Upper lobe of left lung (tissue), 6 donors: ENCODE data around the gene TIGD1. TPM values are rescaled to one million over a fixed set of nuclear protein-coding genes. Genes with fewer than 3 reads are reported as not detected.

Experiments
- ATAC-seq, 2 donors: fragments of 200-7000 bp; cut with Tn5 transposase; one replicate each; pipeline ENCODE4 v1.9.1; 2022; ENCODE audit warnings: mild to moderate bottlenecking in 2 of 2, moderate library complexity in 2 of 2; ENCODE audit not compliant: low FRiP score in 2 of 2
- DNase-seq, 2 donors: peaks; one replicate each; pipeline ENCODE4 v3.0.0-alpha.2; 2019 to 2020
- H3K27ac ChIP-seq, 4 donors: fragments of 200-600 bp; sonication (generic); one replicate each; pipeline ENCODE4 v1.5.1; 2016 to 2019
- H3K27me3 ChIP-seq, 4 donors: fragments of 200-600 bp; sonication (generic); one replicate each; pipeline ENCODE4 v1.5.1; 2017 to 2019
- H3K36me3 ChIP-seq, 4 donors: fragments of 200-600 bp; sonication (generic); one replicate each; pipeline ENCODE4 v1.5.1; 2016 to 2019
- H3K4me1 ChIP-seq, 4 donors: fragments of 200-600 bp; sonication (generic); one replicate each; pipeline ENCODE4 v1.5.1; 2018 to 2019
- H3K4me3 ChIP-seq, 4 donors: fragments of 200-600 bp; sonication (generic); one replicate each; pipeline ENCODE4 v1.5.1; 2017 to 2019; ENCODE audit warnings: mild to moderate bottlenecking in 2 of 4, moderate library complexity in 1 of 4
- H3K9me3 ChIP-seq, 4 donors: fragments of 200-600 bp; sonication (generic); one replicate each; pipeline ENCODE4 v1.5.1; 2018 to 2019
- CTCF ChIP-seq, 6 experiments: fragments of 450-650 bp in 4 of 6; fragments of 200-600 bp in 2 of 6; sonication (generic) in 2 of 6; IDR thresholded peaks; one replicate each; pipeline ENCODE4 v1.5.1; 2016 to 2019; ENCODE audit warnings: antibody characterized with exemption in 6 of 6
- EP300 ChIP-seq, 4 donors: sonication (generic); formaldehyde crosslinking; IDR thresholded peaks; one replicate each; pipeline ENCODE4 v1.5.1; 2017; ENCODE audit warnings: antibody characterized with exemption in 4 of 4, control low read depth in 2 of 4
- POLR2A ChIP-seq, 4 donors: fragments of 450-650 bp; IDR thresholded peaks; one replicate each; pipeline ENCODE4 v1.5.1; 2016 to 2017; ENCODE audit warnings: antibody characterized with exemption in 4 of 4, mild to moderate bottlenecking in 2 of 4
- POLR2AphosphoS5 ChIP-seq, 2 donors: sonication (generic); formaldehyde crosslinking; IDR thresholded peaks; one replicate each; pipeline ENCODE4 v1.5.1; 2017; ENCODE audit warnings: antibody characterized with exemption in 2 of 2
- WGBS, 2 donors: methylation state at CpG; one replicate each; pipeline ENCODE4 v1.1.5; 2017 to 2018; 5-methylcytosine and 5-hydroxymethylcytosine counted together
- total RNA-seq, 6 donors: library from RNA; depleted of rRNA in 4 of 6; stranded (reverse); fragments of >200 nt in 4 of 6; gene quantifications; one replicate each; pipeline versions ENCODE4 v1.1.0 to v1.2.1, GENCODE V29; 2016 to 2021
- donor health status: DM: no; HTN: no; CAD: no; lungs with moderate emphysema.
- donor health status: DM: no; HTN: yes; CAD: no; lungs with severe emphysema.

The TIGD1 gene
- total RNA-seq, 6 donors from 2014 or later, result 2.6 to 12.6 (median 4.4) TPM

DNA sequence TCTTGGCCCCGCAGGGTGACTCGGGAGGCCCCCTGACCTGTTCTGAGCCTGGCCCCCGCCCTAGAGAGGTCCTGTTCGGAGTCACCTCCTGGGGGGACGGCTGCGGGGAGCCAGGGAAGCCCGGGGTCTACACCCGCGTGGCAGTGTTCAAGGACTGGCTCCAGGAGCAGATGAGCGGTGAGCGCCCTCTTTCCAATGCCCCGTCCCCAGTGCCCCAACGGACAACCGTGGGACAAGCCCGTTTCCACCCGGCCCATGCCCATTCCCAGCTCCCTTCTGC, 27.0 kb downstream of the TIGD1 start:
- H3K27ac ChIP-seq, result no peak overlapping the region
- TF ChIP-seq POLR2AphosphoS5 (IDR thresholded peaks at IDR 0.05), result no peak
- no peak for TF ChIP-seq CTCF (IDR thresholded peaks at IDR 0.05)
- TF ChIP-seq EP300 (IDR thresholded peaks at IDR 0.05), result no peak
- no peaks in the 10 kb centered on the region for H3K9me3 ChIP-seq
- DNase-seq (peak in 1 of 2 donors; percentile 81), ATAC-seq (no peak)
- WGBS, 2 donors, result 8 to 27% methylated on average over 5 to 15 of the region's 16 CpGs
- peaks cover 0 to 59% (median 34%) of the 10 kb centered on the region in 4 donors for H3K27me3 ChIP-seq
- no peaks in the 10 kb centered on the region for H3K36me3 ChIP-seq
- H3K4me1 ChIP-seq, result peaks cover 17 to 38% (median 22%) of the 10 kb centered on the region in 4 donors
- no peak overlapping the region for H3K4me3 ChIP-seq

- peaks cover 0 to 59% (median 34%) of the 10 kb centered on the region in 4 donors for H3K27me3 ChIP-seq
- TF ChIP-seq CTCF (IDR thresholded peaks at IDR 0.05) (no peak), POLR2AphosphoS5 (IDR thresholded peaks at IDR 0.05) (no peak), EP300 (IDR thresholded peaks at IDR 0.05) (no peak), POLR2A (IDR thresholded peaks at IDR 0.05) (no peak)
- DNase-seq (peak in 1 of 2 donors; percentile 78), ATAC-seq (no peak)
- no peaks in the 10 kb centered on the region for H3K36me3 ChIP-seq
- H3K4me1 ChIP-seq, result peaks cover 17 to 38% (median 22%) of the 10 kb centered on the region in 4 donors
- H3K9me3 ChIP-seq, result no peaks in the 10 kb centered on the region
- H3K4me3 ChIP-seq, result peak overlapping the region in 2 of 4 donors; percentile 27 to 29
- H3K27ac ChIP-seq, result no peak overlapping the region
- 20 to 21% methylated on average over 23 to 46 of the region's 46 CpGs for WGBS, 2 donors
Observed at GRCh38 chr2:232522623-232523401, 27.5 kb downstream of the TIGD1 start.

GRCh38 chr2:232521959-232522622, 28.3 kb downstream of the TIGD1 start:
- Histone ChIP-seq H3K4me3 (peak overlapping the region in 3 of 4 donors; percentile 4 to 29 (median 27)), H3K27me3 (peaks cover 0 to 59% (median 34%) of the 10 kb centered on the region in 4 donors), H3K4me1 (peaks cover 17 to 38% (median 22%) of the 10 kb centered on the region in 4 donors), H3K27ac (no peak overlapping the region), H3K36me3 (no peaks in the 10 kb centered on the region), H3K9me3 (no peaks in the 10 kb centered on the region)
- TF ChIP-seq CTCF (IDR thresholded peaks at IDR 0.05) (peak; percentile 80 to 95 (median 89)), POLR2AphosphoS5 (IDR thresholded peaks at IDR 0.05) (no peak)
- WGBS, 2 donors, result 1% methylated on average over 18 of the region's 66 CpGs; no CpG with 5 or more reads in 1 of the 2 donors
- peak in 1 of 2 donors; percentile 72 for ATAC-seq
- peak; percentile 43 to 96 for DNase-seq

DNA sequence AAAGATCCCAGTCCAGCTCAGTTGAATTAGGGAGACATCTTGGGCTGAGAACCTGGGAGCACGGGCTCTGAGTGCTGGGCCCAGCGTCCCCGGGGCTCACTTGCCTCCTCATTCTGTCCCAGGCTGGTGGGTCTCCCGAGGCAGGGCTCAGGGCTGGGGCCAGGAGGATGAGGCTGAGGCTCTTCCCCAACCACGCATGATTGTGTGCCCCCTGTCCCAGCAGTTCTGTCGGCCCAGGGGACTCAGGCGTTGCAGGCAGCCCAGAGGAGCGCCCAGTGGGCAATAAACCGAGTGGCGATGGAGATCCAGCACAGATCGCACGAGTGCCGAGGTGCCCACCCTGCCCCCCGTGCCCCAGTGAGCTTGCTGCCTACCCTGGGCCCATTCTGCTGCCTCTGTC, 29.3 kb downstream of the TIGD1 start:
- no peak overlapping the region for H3K4me3 ChIP-seq
- no peak overlapping the region for H3K27ac ChIP-seq
- 89 to 92% methylated on average over 10 to 14 of the region's 14 CpGs for WGBS, 2 donors
- peaks cover 0 to 59% (median 34%) of the 10 kb centered on the region in 4 donors for H3K27me3 ChIP-seq
- H3K36me3 ChIP-seq, result no peaks in the 10 kb centered on the region
- no peaks in the 10 kb centered on the region for H3K9me3 ChIP-seq
- TF ChIP-seq POLR2A (IDR thresholded peaks at IDR 0.05), result no peak
- TF ChIP-seq CTCF (IDR thresholded peaks at IDR 0.05), result no peak
- TF ChIP-seq POLR2AphosphoS5 (IDR thresholded peaks at IDR 0.05), result no peak
- no peak for TF ChIP-seq EP300 (IDR thresholded peaks at IDR 0.05)
- H3K4me1 ChIP-seq, result peaks cover 17 to 38% (median 22%) of the 10 kb centered on the region in 4 donors
- DNase-seq (peak in 1 of 2 donors; percentile 55), ATAC-seq (no peak)
